Measurements from ENCODE around the gene SSBP2. TPM values are rescaled to one million over a fixed set of nuclear protein-coding genes. Genes with fewer than 3 reads are reported as not detected.
"Not testable (repeated sequence)": the region's sequence is repeated elsewhere in the genome, so short reads cannot be mapped to it uniquely, and the experiment has no call there.

The SSBP2 gene
- total RNA-seq, 1 experiment from 2014 or later: 5.2 TPM

- ChIA-PET RAD21 (ENCODE audit: low non-redundant PET in 1 of 2, low total read pairs in 2 of 2, uncharacterized antibody in 2 of 2, unreplicated experiment in 2 of 2) (no interaction called here), POLR2A (interaction anchor here (0.9 kb wide), 1 partner anchor 21 kb away, joined by 3 read pairs; no protein-coding TSS in a partner anchor)
Observed at GRCh38 chr5:81482595-81482994, 268.3 kb downstream of the SSBP2 start.

GRCh38 chr5:81473395-81473794 lies 277.5 kb downstream of the SSBP2 start:
- CTCF ChIA-PET; H3K27me3 ChIP-seq (ENCODE audit: insufficient read depth, low read length); POLR2A ChIA-PET; H3K27ac ChIP-seq (ENCODE audit: low read depth, low read length); H3K36me3 ChIP-seq (ENCODE audit: control insufficient read depth in 1 of 2, insufficient read depth in 2 of 2, low read length in 2 of 2); ATAC-seq; H3K9me2 ChIP-seq (ENCODE audit: insufficient read depth); DNase-seq (ENCODE audit: low read depth, low spot score); H3K9me3 ChIP-seq (ENCODE audit: control insufficient read depth in 1 of 2, insufficient read depth in 1 of 2, low read depth in 1 of 2, low read length in 2 of 2); H3K4me2 ChIP-seq (ENCODE audit: low read length); H3K79me2 ChIP-seq (ENCODE audit: insufficient read depth, low read length); BruUV-seq (replicated peaks); H3K4me3 ChIP-seq (replicated peaks in 1 of 2; ENCODE audit: low read depth in 1 of 2, low read length in 2 of 2); H3K4me1 ChIP-seq (ENCODE audit: control insufficient read depth in 1 of 2, insufficient read depth in 2 of 2, low read length in 2 of 2); intact Hi-C loops (cut with micrococcal nuclease); H4K20me1 ChIP-seq (ENCODE audit: insufficient read depth); RAD21 ChIA-PET (ENCODE audit: low non-redundant PET in 1 of 2, low total read pairs in 2 of 2, uncharacterized antibody in 2 of 2, unreplicated experiment in 2 of 2); H3K9ac ChIP-seq (ENCODE audit: low read length); H2AFZ ChIP-seq (ENCODE audit: low read depth, low read length, poor library complexity, severe bottlenecking): not testable (repeated sequence)

More at GRCh38 chr5:81482595-81482994, 268.3 kb downstream of the SSBP2 start:
- DNase-seq (ENCODE audit: low read depth, low spot score): no peak
- Histone ChIP-seq H3K9me2 (ENCODE audit: insufficient read depth) (no peaks in the 10 kb centered on the region), H3K36me3 (ENCODE audit: control insufficient read depth in 1 of 2, insufficient read depth in 2 of 2, low read length in 2 of 2) (no peaks in the 10 kb centered on the region), H3K4me1 (ENCODE audit: control insufficient read depth in 1 of 2, insufficient read depth in 2 of 2, low read length in 2 of 2) (no peaks in the 10 kb centered on the region), H3K4me3 (replicated peaks in 1 of 2; ENCODE audit: low read depth in 1 of 2, low read length in 2 of 2) (no peak overlapping the region), H3K27me3 (ENCODE audit: insufficient read depth, low read length) (no peaks in the 10 kb centered on the region), H3K27ac (ENCODE audit: low read depth, low read length) (no peak overlapping the region), H3K4me2 (ENCODE audit: low read length) (no peak overlapping the region), H3K9me3 (ENCODE audit: control insufficient read depth in 1 of 2, insufficient read depth in 1 of 2, low read depth in 1 of 2, low read length in 2 of 2) (no peaks in the 10 kb centered on the region), H3K9ac (ENCODE audit: low read length) (no peak overlapping the region), H3K79me2 (ENCODE audit: insufficient read depth, low read length) (no peaks in the 10 kb centered on the region), H4K20me1 (ENCODE audit: insufficient read depth) (no peaks in the 10 kb centered on the region), H2AFZ (ENCODE audit: low read depth, low read length, poor library complexity, severe bottlenecking) (no peak overlapping the region)
- intact Hi-C loops (cut with micrococcal nuclease): no loop called here
- CTCF ChIA-PET: interaction anchor here (1.0 kb wide), 1 partner anchor 56 kb away, joined by 3 read pairs; no protein-coding TSS in a partner anchor
- ATAC-seq: no peak
- no TSS peak for BruUV-seq (replicated peaks)
- no peak for TF ChIP-seq CEBPB (IDR thresholded peaks at IDR 0.05; ENCODE audit: low read depth)
- TF ChIP-seq TCF7L2 (IDR thresholded peaks at IDR 0.05; ENCODE audit: borderline replicate concordance, extremely low read depth, insufficient read depth, insufficient read length): no peak
- no peak for TF ChIP-seq ELF1 (IDR thresholded peaks at IDR 0.05; ENCODE audit: borderline replicate concordance, low read depth)
- no peak for TF ChIP-seq SIN3A (IDR thresholded peaks at IDR 0.05; ENCODE audit: low read depth)
- TF ChIP-seq EZH2phosphoT487 (IDR thresholded peaks at IDR 0.05; ENCODE audit: borderline replicate concordance): no peak
- TF ChIP-seq CBX3 (IDR thresholded peaks at IDR 0.05; ENCODE audit: low read depth): no peak
- TF ChIP-seq ATF3 (IDR thresholded peaks at IDR 0.05): no peak
- TF ChIP-seq JUND (IDR thresholded peaks at IDR 0.05): no peak
- TF ChIP-seq ZBTB33 (IDR thresholded peaks at IDR 0.05; ENCODE audit: extremely low read depth, insufficient replicate concordance, low read length): no peak
- no peak for TF ChIP-seq ZFX (IDR thresholded peaks at IDR 0.05)

All from HCT116 (cell line).